ENCODE measurements around the gene CCDC47.

Gene CCDC47

DNA sequence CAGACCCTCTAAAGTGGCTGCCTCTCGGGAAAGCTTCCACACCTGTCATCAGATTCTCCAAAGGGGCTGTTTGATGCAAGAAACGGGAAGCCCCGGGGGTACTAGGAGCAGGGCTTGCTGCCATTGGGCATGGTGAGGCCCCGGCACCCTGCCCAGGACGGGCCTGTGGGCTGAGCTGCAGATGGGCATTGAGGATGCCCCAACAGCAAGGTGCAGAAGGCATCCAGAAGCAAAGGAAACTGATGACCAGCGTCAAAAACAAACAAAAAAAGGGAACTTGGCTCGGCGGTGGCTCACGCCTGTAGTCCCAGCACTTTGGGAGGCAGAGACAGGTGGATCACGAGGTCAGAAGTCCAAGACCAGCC lies 72.0 kb downstream of the CCDC47 start:
- Histone ChIP-seq H3K79me1 (ENCODE audit: low read length) (peaks cover 6% of the 10 kb centered on the region), H4K91ac (ENCODE audit: low read depth, low read length) (no peak overlapping the region), H2BK5ac (ENCODE audit: low read depth, low read length, poor library complexity) (no peak overlapping the region), H3K36me3 (ENCODE audit: control insufficient read depth in 1 of 2, insufficient read depth in 2 of 2, low read length in 2 of 2) (peaks cover 17 to 26% of the 10 kb centered on the region in 2 experiments), H3K4me2 (ENCODE audit: low read length) (peak overlapping the region; percentile 69), H2BK12ac (ENCODE audit: low read length) (no peak overlapping the region), H2AK5ac (ENCODE audit: low read length) (no peak overlapping the region), H3K4ac (ENCODE audit: low read depth, low read length) (no peak overlapping the region), H2BK120ac (ENCODE audit: insufficient read depth, low read length, poor library complexity) (no peak overlapping the region), H3K9ac (ENCODE audit: low read length) (no peak overlapping the region), H3K9me3 (ENCODE audit: insufficient read depth, low read depth, low read length) (no peaks in the 10 kb centered on the region), H3K4me1 (ENCODE audit: control insufficient read depth in 1 of 2, insufficient read depth in 2 of 2, low read length in 2 of 2) (peaks cover 9 to 16% of the 10 kb centered on the region in 2 experiments), H3K79me2 (ENCODE audit: control insufficient read depth, insufficient read depth, low read length, poor library complexity) (peaks cover 4% of the 10 kb centered on the region), H3K23ac (ENCODE audit: low read length) (no peak overlapping the region), H3K18ac (ENCODE audit: low read length) (no peak overlapping the region), H4K8ac (ENCODE audit: low read depth, low read length) (no peak overlapping the region), H3K27me3 (ENCODE audit: insufficient read depth, low read length) (no peaks in the 10 kb centered on the region), H3K27ac (ENCODE audit: low read depth, low read length) (no peak overlapping the region), H4K12ac (ENCODE audit: low read depth, low read length) (no peak overlapping the region), H3K4me3 (ENCODE audit: low read depth, low read length) (no peak overlapping the region), H2AFZ (ENCODE audit: insufficient read depth, low read length, poor library complexity) (no peak overlapping the region), H3K14ac (ENCODE audit: low read length) (no peak overlapping the region)
- no peak for DNase-seq
- WGBS (ENCODE audit: extremely low coverage, insufficient coverage, insufficient read length): no CpG with 5 or more reads among the region's 10 CpGs

DNA sequence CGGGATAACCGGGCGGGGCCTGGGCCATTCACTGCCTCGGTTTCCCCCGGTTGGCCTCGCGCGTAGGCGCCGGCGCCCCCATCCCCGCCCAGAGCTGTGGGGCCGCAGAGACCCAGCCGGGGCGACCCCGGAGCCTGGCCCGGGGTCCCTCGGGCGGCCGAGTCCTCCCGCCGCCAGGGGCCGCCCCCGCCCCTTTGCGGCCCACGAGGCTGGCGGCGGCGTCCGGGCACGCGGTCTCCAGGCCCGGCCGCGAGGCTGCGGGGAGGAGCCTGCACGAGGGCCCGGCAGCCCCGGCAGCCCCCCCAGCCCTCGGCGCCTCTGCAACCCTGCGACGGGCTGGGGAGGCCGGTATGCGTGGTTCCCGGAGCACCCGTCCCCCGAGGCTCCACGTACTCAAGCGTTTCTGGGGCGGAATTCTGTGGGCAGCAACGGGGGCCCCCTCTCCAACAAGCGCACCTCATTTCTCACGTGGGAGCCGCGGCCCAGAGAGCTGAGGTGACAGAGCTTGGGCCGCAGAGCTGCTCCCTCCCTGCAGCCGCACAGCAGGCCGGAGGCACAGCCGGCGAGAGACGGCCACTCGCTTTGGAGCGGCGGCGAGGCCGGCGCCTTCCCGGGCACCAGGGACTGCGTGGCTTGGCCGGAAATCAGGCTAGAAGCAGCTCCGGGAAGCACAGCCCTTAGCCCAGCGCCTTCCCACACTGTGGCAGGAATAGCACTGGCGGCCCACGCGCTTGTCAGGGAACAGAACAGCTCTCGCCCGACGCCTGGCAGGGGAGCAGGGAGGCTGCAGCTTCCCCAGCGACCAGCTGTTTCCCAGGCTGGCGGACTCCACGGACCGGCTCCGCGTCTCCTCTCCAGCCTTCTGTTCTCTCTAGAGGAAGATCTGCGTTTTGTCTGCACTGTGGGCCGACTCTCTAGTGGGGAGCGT lies 72.6 kb downstream of the CCDC47 start:
- H3K4me3 ChIP-seq (ENCODE audit: low read depth, low read length): peak overlapping the region; percentile 69
- H3K9me3 ChIP-seq (ENCODE audit: insufficient read depth, low read depth, low read length): no peaks in the 10 kb centered on the region
- H3K14ac ChIP-seq (ENCODE audit: low read length): peak overlapping the region; percentile 86
- H3K27me3 ChIP-seq (ENCODE audit: insufficient read depth, low read length): no peaks in the 10 kb centered on the region
- H3K9ac ChIP-seq (ENCODE audit: low read length): no peak overlapping the region
- H3K79me2 ChIP-seq (ENCODE audit: control insufficient read depth, insufficient read depth, low read length, poor library complexity): peaks cover 4% of the 10 kb centered on the region
- H3K18ac ChIP-seq (ENCODE audit: low read length): peak overlapping the region; percentile 81
- peak overlapping the region; percentile 34 for H2AK5ac ChIP-seq (ENCODE audit: low read length)
- peaks cover 15 to 24% of the 10 kb centered on the region in 2 experiments for H3K36me3 ChIP-seq (ENCODE audit: control insufficient read depth in 1 of 2, insufficient read depth in 2 of 2, low read length in 2 of 2)
- H2BK12ac ChIP-seq (ENCODE audit: low read length): no peak overlapping the region
- peaks cover 6% of the 10 kb centered on the region for H3K79me1 ChIP-seq (ENCODE audit: low read length)
- H3K4me2 ChIP-seq (ENCODE audit: low read length): peak overlapping the region; percentile 69
- WGBS (ENCODE audit: extremely low coverage, insufficient coverage, insufficient read length): no CpG with 5 or more reads among the region's 88 CpGs
- peak overlapping the region; percentile 67 for H2AFZ ChIP-seq (ENCODE audit: insufficient read depth, low read length, poor library complexity)
- peak overlapping the region; percentile 72 for H4K12ac ChIP-seq (ENCODE audit: low read depth, low read length)
- no peak overlapping the region for H2BK5ac ChIP-seq (ENCODE audit: low read depth, low read length, poor library complexity)
- peaks cover 9 to 16% of the 10 kb centered on the region in 2 experiments for H3K4me1 ChIP-seq (ENCODE audit: control insufficient read depth in 1 of 2, insufficient read depth in 2 of 2, low read length in 2 of 2)
- peak overlapping the region; percentile 54 for H2BK120ac ChIP-seq (ENCODE audit: insufficient read depth, low read length, poor library complexity)
- H4K8ac ChIP-seq (ENCODE audit: low read depth, low read length): peak overlapping the region; percentile 80
- peak overlapping the region; percentile 5 for H3K27ac ChIP-seq (ENCODE audit: low read depth, low read length)
- H3K4ac ChIP-seq (ENCODE audit: low read depth, low read length): peak overlapping the region; percentile 16
- no peak overlapping the region for H3K23ac ChIP-seq (ENCODE audit: low read length)
- no peak for DNase-seq
- peak overlapping the region; percentile 71 for H4K91ac ChIP-seq (ENCODE audit: low read depth, low read length)

DNA sequence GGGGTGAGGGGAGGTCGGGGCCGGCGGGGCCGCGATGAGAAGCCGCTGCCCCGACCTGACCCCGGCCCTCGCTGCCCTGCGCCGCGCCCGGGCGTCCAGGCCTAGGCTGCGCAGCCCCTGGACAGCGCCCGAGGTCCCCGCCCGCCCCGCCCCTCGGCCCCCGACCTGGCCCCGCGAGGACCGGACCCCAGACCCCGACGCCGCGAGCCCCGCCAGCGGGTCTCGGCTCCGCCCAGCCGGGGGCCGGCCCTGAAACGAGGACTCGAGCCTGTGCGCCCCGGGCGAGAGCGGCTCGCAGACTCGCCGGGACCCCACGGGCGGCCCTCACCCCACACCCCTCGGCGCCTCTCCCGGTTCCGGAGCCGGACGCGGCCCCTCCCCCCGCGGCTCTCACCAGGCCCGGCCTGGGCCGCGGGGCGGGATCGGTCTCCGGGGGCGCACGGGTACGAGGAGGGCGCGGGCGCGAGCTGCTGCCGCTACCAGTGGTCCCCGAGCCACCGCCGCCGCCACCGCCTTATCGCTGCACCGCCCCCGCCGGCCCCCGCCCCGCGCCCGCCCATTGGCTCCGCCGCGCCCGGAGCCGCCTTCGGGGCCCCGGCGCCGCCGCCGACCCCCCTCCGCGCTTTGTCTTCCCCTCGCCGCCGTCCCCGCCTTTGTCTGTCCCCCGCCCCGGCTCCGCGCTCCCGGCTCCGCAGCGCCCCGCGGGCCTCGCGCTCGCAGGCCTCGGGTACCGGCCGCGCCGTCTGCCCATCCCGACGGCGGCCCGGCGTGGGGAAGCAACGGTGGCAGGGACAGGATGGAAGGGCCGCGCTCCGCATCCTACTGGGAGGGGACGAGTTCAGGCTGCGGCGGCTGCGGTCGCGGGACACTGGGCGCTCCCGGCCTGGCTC lies 73.5 kb downstream of the CCDC47 start, which contains the start of gene LIMD2:
TSS of gene LIMD2 (minus strand) at position 488 of the 890 bp plus-strand sequence. CDS start 827 bp downstream, outside the sequence.
- H4K12ac ChIP-seq (ENCODE audit: low read depth, low read length): peak within 1 kb of the TSS; percentile 72
- peaks cover 12 to 23% of the 10 kb centered on the region in 2 experiments for H3K36me3 ChIP-seq (ENCODE audit: control insufficient read depth in 1 of 2, insufficient read depth in 2 of 2, low read length in 2 of 2)
- H2BK120ac ChIP-seq (ENCODE audit: insufficient read depth, low read length, poor library complexity): peak within 1 kb of the TSS; percentile 54
- peak within 1 kb of the TSS; percentile 71 for H4K91ac ChIP-seq (ENCODE audit: low read depth, low read length)
- peaks cover 4% of the 10 kb centered on the region for H3K79me2 ChIP-seq (ENCODE audit: control insufficient read depth, insufficient read depth, low read length, poor library complexity)
- H3K4ac ChIP-seq (ENCODE audit: low read depth, low read length): peak within 1 kb of the TSS; percentile 16
- WGBS (ENCODE audit: extremely low coverage, insufficient coverage, insufficient read length): no CpG with 5 or more reads among the region's 133 CpGs
- H3K9ac ChIP-seq (ENCODE audit: low read length): peak within 1 kb of the TSS; percentile 34
- peak within 1 kb of the TSS; percentile 34 for H2AK5ac ChIP-seq (ENCODE audit: low read length)
- peak within 1 kb of the TSS; percentile 67 for H2AFZ ChIP-seq (ENCODE audit: insufficient read depth, low read length, poor library complexity)
- peaks cover 9 to 16% of the 10 kb centered on the region in 2 experiments for H3K4me1 ChIP-seq (ENCODE audit: control insufficient read depth in 1 of 2, insufficient read depth in 2 of 2, low read length in 2 of 2)
- peak within 1 kb of the TSS; percentile 78 for H3K4me2 ChIP-seq (ENCODE audit: low read length)
- no peaks in the 10 kb centered on the region for H3K9me3 ChIP-seq (ENCODE audit: insufficient read depth, low read depth, low read length)
- H3K27me3 ChIP-seq (ENCODE audit: insufficient read depth, low read length): no peaks in the 10 kb centered on the region
- H2BK12ac ChIP-seq (ENCODE audit: low read length): no peak within 1 kb of the TSS
- H3K18ac ChIP-seq (ENCODE audit: low read length): peak within 1 kb of the TSS; percentile 81
- peak within 1 kb of the TSS; percentile 78 for H3K4me3 ChIP-seq (ENCODE audit: low read depth, low read length)
- H3K79me1 ChIP-seq (ENCODE audit: low read length): peaks cover 6% of the 10 kb centered on the region
- DNase-seq: peak in 1 of 2 donors; percentile 8
- no peak within 1 kb of the TSS for H3K23ac ChIP-seq (ENCODE audit: low read length)
- peak within 1 kb of the TSS; percentile 80 for H4K8ac ChIP-seq (ENCODE audit: low read depth, low read length)
- peak within 1 kb of the TSS; percentile 50 for H3K27ac ChIP-seq (ENCODE audit: low read depth, low read length)
- H3K14ac ChIP-seq (ENCODE audit: low read length): peak within 1 kb of the TSS; percentile 86
- peak within 1 kb of the TSS; percentile 45 for H2BK5ac ChIP-seq (ENCODE audit: low read depth, low read length, poor library complexity)

All from trophoblast cell (in vitro differentiated cells and primary cell).